ENCODE results near the gene DOCK7.
"Not testable (repeated sequence)": the region's sequence is repeated elsewhere in the genome, so short reads cannot be mapped to it uniquely, and the experiment has no call there.

DOCK7 gene

DNA sequence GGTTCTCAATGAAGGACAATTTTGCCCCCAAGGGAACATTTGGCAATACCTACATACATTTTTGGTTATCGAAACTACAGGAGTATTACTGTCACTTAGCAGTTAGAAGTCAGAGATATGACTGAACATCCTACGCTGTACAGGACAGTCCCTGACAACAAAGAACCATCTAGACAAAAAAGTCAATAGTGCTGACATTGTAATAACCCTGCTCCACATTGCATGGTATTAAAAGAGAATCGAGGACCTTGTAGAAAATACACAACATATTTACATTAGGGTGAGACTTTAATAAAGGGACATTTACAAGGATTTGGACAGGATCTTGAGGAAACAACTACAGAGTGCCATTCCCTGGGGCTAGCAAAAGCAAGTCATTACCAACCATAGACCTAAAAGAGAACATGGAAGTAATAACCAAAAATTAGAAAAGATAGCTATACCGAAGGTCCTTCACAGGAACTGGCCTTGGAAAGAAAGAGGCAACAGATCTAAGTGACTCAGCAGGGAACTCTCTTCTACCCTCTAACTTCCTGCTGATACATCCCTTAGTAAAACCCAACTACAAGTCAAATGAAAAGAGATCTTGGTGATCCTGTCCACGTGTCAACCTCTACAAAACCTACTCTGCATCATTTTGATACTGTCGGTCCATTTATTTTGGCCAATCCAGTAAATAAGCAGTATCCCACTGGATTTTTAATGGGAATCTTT is 50.6 kb downstream of the DOCK7 start:
- no peak for DNase-seq (ENCODE audit: low read depth, low spot score)
- H3K4me3 ChIP-seq (ENCODE audit: low read length) = no peak overlapping the region

DNA sequence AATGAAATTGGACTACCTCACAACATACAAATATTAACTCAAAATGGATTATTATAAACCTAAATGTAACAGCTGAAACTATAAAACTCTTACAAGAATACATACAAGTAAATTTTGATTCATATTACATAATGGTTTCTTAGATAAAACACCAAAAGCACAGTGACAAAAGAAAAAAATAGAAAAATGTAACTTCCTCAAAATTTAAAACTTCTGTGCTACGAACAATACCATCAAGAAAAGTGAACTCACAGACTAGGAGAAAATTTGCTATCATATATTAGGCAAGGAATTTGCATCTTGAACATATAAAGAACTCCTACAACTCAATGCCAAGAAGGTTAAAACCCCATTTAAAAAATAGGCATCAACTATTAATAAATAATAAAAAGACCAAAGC is 59.7 kb downstream of the DOCK7 start:
- DNase-seq (ENCODE audit: low read depth, low spot score) = no peak
- no peak overlapping the region for H3K4me3 ChIP-seq (ENCODE audit: low read length)

DNA sequence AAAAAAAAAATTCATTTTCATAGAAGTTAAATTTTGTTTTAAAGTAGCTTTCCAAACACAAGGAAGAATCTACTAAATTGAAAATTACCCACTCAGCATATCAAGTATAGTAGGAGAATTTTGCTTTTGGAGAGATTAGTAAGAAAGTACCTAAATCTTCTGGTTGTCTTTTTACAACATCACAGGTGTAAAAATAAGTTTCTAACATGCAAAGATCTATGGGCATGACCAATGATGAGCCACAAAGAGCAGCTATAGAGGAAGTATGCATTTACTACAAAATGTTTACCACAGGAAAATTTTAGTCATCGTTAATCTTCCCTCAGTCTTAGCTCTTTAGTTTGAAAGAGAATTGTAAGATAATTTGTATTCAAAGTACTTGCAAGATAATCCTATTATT is 62.8 kb downstream of the DOCK7 start:
- no peak for DNase-seq (ENCODE audit: low read depth, low spot score)
- H3K4me3 ChIP-seq (ENCODE audit: low read length) = no peak overlapping the region

DNA sequence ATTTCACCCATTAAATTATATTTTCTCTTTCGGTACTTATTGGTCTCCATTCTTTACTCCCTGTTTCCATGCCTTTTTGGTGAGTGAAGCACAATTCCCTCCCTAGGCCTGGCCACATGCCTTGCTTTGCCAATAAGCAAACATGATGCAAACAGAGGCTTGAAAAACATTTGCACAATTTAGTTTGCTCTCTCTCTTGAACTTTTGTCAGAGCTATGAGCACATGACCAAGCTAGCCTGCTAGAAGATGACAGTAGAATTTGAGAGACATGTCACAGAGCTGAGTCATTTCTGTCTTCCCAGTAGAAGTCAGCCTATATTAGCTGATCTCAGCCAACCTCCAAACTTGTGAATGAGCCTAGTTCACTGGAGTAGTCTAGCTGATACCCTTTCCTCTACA is 66.3 kb downstream of the DOCK7 start:
- H3K4me3 ChIP-seq (ENCODE audit: low read length) = no peak overlapping the region
- no peak for DNase-seq (ENCODE audit: low read depth, low spot score)

DNA sequence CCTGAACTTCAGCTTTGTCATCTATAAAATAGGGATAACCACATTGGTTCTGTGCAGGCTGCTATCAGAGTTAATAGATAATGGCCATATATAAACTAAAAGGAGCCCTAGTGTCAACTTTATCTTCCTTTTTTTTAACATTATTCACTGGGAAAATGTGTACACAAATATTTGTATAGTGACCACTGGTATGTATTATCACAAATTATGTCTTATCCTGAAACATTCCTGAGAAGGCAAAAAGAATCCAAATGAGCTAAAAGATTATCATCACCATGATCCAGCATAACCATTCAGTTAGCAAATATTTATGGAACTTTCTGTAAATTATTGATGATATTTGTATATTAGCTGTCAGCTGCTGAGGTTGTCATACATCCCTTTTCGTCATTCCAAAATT is 74.3 kb downstream of the DOCK7 start:
- no peak overlapping the region for H3K4me3 ChIP-seq (ENCODE audit: low read length)
- DNase-seq (ENCODE audit: low read depth, low spot score) = no peak

DNA sequence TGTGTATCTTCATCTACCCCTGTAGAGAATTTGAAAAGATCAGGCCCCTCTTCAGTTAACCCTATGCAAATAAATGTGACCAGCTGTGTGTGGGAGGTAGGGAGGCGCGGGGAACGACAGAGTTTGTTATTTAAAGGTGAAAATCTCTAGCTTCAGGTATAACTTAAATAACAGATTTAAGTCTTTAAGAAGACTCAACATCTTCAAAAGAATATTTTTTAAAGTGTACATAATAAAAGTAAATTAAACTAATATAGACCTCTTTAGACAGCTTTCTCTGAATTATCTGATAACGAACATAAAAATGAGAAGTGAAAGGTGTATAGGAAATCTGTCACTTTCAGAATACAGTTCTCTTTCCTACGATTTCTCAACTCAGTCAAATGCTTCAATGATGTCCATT is 74.9 kb downstream of the DOCK7 start:
- no peak overlapping the region for H3K4me3 ChIP-seq (ENCODE audit: low read length)
- DNase-seq (ENCODE audit: low read depth, low spot score) = no peak

DNA sequence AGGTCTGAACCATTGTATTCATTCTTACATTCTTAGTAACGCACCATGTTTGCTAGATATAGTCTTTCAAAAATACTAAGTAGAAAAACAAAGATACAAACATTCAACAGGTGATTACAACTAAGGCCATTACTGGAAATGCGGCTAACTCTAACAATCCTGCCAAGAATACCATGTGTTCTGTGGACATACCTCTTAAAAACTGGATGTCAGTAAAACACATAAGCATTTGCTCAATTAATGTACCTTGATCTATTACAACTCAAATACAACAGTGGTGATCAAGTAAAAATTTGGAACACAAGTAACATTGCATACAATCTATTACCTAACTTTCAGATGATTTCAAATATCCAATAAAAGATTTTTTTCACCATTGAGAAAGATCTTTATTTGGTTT is 75.4 kb downstream of the DOCK7 start:
- H3K4me3 ChIP-seq (ENCODE audit: low read length) = no peak overlapping the region
- DNase-seq (ENCODE audit: low read depth, low spot score) = no peak

DNA sequence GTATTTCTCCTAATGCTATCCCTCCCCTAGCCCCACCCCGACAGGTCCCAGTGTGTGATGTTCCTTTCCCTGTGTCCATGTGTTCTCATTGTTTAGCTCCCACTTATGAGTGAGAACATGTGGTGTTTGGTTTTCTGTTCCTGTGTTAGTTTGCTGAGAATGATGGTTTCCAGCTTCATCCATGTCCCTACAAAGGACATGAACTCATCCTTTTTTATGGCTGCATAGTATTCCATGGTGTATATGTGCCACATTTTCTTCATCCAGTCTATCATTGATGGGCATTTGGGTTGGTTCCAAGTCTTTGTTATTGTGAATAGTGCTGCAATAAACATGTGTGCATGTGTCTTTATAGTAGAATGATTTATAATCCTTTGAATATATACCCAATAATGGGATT is 77.6 kb downstream of the DOCK7 start:
- DNase-seq (ENCODE audit: low read depth, low spot score); H3K4me3 ChIP-seq (ENCODE audit: low read length): not testable (repeated sequence)

DNA sequence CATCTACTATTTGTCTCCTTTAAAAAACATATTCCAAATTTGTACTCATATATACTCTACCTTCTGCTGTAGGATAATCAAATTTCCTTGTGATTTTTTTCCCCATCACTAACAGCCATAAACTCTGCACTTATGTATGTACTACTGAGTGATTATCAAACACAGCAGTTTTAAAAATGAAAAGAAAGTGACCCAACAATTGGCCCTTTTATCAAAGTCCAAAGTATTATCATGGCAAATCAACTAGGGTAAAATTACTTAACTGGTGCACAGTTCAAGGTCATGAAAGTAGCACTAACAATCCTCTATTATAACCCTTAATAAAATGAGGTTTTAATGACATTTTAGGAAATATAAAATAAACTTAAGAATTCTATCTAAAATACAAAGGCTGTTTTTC is 79.3 kb downstream of the DOCK7 start:
- no peak overlapping the region for H3K4me3 ChIP-seq (ENCODE audit: low read length)
- no peak for DNase-seq (ENCODE audit: low read depth, low spot score)

DNA sequence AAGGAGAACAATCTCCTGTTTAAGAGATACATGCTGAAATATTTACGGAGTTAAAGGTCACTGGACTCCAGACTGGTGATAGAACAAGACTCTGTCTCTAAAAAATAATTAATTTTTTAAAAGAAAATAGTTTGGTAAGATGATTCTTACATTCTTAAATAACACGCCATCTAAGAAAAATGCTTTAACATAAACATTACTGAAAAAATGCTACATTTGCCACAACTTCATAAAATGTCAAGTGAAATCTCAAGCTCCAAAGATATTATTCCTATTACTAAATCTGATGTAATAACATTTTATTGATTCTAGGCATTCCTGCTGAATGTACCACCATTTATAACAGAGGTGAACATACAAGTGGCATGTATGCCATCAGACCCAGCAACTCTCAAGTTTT is 86.7 kb downstream of the DOCK7 start:
- H3K4me3 ChIP-seq (ENCODE audit: low read length) = no peak overlapping the region
- no peak for DNase-seq (ENCODE audit: low read depth, low spot score)

DNA sequence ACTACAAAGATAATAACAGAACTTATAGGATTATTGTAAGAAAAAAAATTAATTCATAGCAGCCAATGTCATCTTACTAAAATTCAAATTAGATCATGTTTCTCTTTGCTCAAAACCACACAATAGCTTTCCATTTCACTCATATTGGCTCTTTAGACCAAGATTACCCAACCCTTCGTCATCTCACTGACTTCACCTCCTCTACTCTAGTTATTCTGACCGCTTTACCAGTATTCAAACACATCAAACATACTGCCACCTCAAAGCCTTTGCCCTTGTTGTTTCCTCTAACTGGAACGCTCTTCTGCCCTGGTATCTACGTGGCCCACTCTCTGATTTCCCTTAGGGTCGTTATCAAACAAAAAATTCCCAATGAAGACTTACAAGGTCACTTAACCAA is 89.1 kb downstream of the DOCK7 start:
- no peak overlapping the region for H3K4me3 ChIP-seq (ENCODE audit: low read length)
- no peak for DNase-seq (ENCODE audit: low read depth, low spot score)

DNA sequence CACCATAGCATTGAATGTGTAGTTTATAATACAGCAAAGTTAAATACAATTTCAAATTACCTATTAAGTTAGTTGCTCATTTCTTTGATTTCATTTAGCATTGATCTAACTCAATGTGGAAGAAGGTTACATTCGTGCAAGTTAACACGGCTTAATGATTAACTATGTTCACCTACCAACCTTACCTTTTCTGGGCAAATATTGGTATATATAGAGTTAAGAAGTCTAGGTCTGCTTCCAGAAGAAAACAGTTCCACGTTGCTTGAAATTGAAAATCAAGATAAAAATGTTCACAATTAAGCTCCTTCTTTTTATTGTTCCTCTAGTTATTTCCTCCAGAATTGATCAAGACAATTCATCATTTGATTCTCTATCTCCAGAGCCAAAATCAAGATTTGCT is 90.9 kb downstream of the DOCK7 start, which contains the start of gene ANGPTL3:
Gene ANGPTL3 (plus strand): TSS at position 240 of the 400 bp plus-strand sequence. CDS start 47 bp downstream, at position 287.
- DNase-seq (ENCODE audit: low read depth, low spot score) = no peak
- H3K4me3 ChIP-seq (ENCODE audit: low read length) = no peak within 1 kb of the TSS

DNA sequence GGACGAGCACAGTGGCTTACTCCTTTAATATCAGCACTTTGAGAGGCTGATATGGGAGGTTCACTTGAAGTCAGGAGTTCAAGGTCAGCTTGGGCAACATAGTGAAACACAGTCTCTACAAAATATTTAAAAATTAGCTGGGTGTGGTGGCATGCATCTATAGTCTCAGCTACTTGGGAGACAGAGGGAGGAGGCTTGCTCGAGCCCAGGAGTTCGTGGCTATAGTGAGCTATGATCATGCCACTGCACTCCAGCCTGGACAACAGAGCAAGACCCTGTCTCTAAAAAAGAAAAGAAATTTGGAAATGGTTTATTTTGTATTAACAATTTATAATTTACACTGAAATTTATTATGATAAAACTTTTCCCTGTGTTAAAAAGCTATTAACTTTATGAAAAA is 92.5 kb downstream of the DOCK7 start:
- no peak for DNase-seq (ENCODE audit: low read depth, low spot score)
- no peak overlapping the region for H3K4me3 ChIP-seq (ENCODE audit: low read length)

DNA sequence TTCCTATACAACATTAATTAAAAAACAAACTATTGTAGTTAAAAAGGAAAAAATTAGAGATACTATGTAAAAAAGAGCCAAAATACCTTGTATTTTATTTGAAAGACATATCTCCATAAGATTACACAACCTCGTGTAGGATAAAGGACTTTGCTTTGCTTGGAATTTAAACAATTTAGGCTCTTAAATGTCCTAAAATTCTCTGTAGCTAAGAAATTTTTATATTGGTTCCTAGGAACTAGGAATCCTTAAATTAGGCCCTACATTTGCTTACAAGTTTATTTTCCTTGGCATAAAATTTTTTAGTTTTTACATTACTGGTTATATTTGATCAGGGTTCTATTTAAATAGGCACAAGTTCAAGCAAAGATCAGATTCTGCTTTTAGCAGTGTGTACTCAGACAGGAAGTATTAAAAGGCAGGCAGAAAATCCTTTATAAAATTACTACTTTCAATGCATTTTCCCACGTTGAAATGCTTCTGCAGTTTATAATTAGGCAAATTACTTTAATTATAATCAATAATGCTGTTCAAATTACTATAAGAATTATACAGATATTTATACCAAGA is 94.3 kb downstream of the DOCK7 start:
- no peak for DNase-seq (ENCODE audit: low read depth, low spot score)
- no peak overlapping the region for H3K4me3 ChIP-seq (ENCODE audit: low read length)

DNA sequence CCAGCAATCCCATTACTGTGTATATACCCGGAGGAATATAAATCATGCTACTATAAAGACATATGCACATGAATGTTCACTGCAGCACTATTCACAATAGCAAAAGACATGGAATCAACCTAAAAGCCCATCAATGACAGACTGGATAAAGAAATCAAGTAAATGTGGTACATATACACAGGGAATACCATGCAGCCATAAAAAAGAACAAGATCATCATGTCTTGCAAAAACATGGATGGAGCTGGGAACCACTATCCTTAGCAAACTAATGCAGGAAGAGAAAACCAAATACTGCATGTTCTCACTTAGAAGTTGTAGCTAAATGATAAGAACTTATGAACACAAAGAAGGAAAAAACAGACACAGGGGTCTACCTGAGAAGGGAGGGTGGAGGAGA is 97.2 kb downstream of the DOCK7 start:
- no peak overlapping the region for H3K4me3 ChIP-seq (ENCODE audit: low read length)
- DNase-seq (ENCODE audit: low read depth, low spot score) = no peak

DNA sequence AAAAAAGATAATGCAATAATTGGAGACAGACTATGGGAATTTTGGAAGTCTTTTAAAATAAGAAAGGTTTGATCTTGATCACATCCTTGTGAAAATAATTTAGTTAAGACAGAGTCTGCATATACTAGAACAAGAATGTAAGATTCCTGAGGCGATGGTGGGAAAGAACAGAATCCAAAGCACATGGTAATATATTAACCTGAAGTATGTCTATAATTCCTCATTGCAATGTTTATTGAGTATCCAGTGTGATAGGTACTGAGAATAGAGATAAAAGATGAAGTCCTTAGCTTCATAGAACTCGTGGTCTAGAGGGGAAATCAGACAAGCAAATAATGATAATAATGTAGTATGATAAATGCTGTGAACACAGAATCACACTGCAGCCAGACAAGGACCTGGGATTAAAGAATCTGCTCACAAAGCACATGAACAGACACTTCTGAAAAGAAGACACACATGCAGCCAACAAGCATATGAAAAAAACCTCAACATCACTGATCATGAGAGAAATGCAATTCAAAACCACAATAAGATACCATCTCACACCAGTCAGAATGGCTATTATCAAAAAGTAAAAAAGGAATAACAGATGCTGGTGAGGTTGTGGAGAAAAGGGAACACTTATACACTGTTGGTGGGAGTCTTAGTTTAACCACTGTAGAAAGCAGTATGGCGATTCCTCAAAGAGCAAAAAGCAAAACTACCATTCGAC is 97.8 kb downstream of the DOCK7 start:
- no peak for DNase-seq (ENCODE audit: low read depth, low spot score)
- H3K4me3 ChIP-seq (ENCODE audit: low read length) = no peak overlapping the region

DNA sequence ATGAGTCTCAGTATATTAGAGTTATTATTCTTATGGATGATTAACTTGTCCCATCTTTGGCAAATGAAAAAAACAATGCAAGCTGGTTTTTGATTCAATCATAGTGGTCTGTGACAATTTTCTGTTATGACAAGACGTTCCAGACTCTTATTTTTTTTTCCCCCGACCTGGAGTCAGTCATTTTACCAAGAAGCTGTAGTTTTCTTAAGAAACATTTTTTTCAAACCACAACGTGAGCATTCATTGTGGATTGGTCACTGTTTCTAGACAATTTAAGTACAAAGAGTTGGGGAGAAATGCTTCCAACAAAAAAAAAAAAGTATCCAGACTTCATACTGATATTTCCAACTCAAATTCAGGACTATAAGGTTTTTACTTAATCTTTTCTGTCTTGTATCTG is 98.9 kb downstream of the DOCK7 start:
- DNase-seq (ENCODE audit: low read depth, low spot score) = no peak
- H3K4me3 ChIP-seq (ENCODE audit: low read length) = no peak overlapping the region

DNA sequence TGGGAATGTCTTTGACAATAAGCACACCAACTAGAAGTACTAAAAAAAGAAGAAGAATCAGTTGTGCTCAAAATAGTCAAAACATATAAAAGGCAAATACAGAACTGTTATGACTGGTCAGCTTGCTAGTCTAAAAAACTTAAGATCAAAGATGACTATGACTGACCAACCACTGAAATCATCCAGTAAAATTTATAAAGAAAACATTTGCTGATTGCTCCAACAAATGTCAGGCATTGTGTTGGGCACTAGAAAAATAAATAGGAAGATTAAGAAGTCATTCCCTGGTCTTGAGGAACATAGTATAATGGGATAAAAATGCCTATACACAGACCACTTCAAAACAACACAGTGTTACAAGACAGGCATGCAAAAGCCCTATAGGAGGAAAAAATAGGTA is 100.2 kb downstream of the DOCK7 start:
- H3K4me3 ChIP-seq (ENCODE audit: low read length) = no peak overlapping the region
- DNase-seq (ENCODE audit: low read depth, low spot score) = no peak

DNA sequence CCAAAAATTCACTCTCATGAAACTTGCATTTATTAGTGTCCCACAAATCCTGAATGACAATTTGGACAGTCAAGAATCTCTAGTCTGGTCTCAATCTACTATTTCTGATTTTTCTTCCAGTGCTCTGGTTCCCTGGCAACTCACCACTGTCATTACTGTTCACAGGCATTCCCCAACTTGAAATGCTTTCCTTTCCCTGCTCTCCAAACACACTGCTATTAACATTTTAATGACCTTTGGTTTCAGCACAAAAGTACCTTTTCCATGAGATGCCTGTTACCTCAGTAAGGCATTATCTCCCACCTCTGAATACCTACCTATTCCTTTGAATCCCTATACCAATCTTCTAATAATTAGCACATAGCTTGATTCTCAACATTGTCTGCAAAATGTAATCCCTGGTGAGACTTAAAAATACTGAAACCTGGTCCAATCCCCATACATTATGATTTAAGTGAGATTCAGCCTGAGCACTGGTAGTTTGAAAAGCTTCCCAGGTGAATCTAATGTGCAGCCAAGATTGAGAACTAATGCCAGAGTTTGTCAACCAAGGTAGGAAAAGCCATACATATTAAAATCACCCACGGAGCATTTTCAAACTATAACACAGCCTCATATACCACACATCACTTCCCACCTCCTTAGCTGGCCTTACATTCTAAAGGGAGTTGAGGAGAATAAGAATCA is 102.6 kb downstream of the DOCK7 start:
- H3K4me3 ChIP-seq (ENCODE audit: low read length) = no peak overlapping the region
- DNase-seq (ENCODE audit: low read depth, low spot score) = no peak

DNA sequence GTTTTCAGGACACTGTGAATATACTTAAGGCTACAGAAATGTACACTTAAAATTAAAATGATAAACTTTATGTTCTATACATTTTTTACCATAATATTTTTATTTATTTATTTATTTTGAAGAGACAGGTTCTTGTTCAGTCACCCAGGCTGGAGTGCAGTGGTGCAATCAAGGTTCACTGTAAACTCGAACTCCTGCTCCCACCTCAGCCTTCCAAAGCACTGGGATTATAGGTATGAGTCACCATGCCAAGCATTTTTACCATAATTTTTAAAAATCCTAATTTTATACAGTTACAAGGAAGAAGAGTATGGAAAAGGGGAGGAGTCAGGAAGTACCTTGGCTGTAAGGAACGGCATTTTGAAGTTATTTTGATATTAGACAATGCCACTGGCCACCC is 114.5 kb downstream of the DOCK7 start:
- no peak overlapping the region for H3K4me3 ChIP-seq (ENCODE audit: low read length)
- DNase-seq (ENCODE audit: low read depth, low spot score) = no peak
